Smooth muscle cell (in vitro differentiated cells): Measurements from ENCODE around the gene CCDC61. TPM values are rescaled to one million over a fixed set of nuclear protein-coding genes. Genes with fewer than 3 reads are reported as not detected.
A peak's percentile ranks its signal among the peaks of the same experiment; 100 is the strongest.

Source experiments
- DNase-seq: peaks from one replicate; lab custom pipeline; 2025; ENCODE audit not compliant: unreplicated experiment; lab: John Stamatoyannopoulos, UW
- H2AFZ ChIP-seq: fragments of 200-600 bp; sonication (generic); 2 replicates; pipeline ENCODE4 v1.6.0; 2016; ENCODE audit warnings: antibody characterized with exemption, low read depth, mild to moderate bottlenecking
- H3F3A ChIP-seq: fragments of 200-600 bp; sonication (generic); 2 replicates; pipeline ENCODE4 v1.6.0; 2017; ENCODE audit warnings: antibody characterized with exemption, low read depth
- H3K27ac ChIP-seq: fragments of 200-600 bp; sonication (generic); 2 replicates; pipeline ENCODE4 v1.5.1; 2016; ENCODE audit warnings: low read depth, mild to moderate bottlenecking
- H3K27me3 ChIP-seq: fragments of 200-600 bp; sonication (generic); 2 replicates; pipeline ENCODE4 v1.6.1; 2016; ENCODE audit warnings: low read depth, mild to moderate bottlenecking
- H3K36me3 ChIP-seq: fragments of 200-600 bp; sonication (generic); 2 replicates; pipeline ENCODE4 v1.5.1; 2016; ENCODE audit warnings: low read depth
- H3K4me1 ChIP-seq: fragments of 200-600 bp; sonication (generic); 2 replicates; pipeline ENCODE4 v1.5.1; 2016; ENCODE audit warnings: low read depth
- H3K4me2 ChIP-seq: fragments of 200-600 bp; sonication (generic); 2 replicates; pipeline ENCODE4 v1.6.0; 2016; ENCODE audit warnings: mild to moderate bottlenecking
- H3K4me3 ChIP-seq: fragments of 200-600 bp; sonication (generic); 2 replicates; pipeline ENCODE4 v1.5.1; 2016; ENCODE audit warnings: mild to moderate bottlenecking
- H3K79me2 ChIP-seq: fragments of 200-600 bp; sonication (generic); 2 replicates; pipeline ENCODE4 v1.6.0; 2016; ENCODE audit warnings: low read depth, mild to moderate bottlenecking
- H3K9ac ChIP-seq: fragments of 200-600 bp; sonication (generic); 2 replicates; pipeline ENCODE4 v1.6.0; 2016; ENCODE audit warnings: low read depth
- H3K9me3 ChIP-seq: fragments of 200-600 bp; sonication (generic); replicated peaks from 2 replicates; pipeline ENCODE4 v1.5.1; 2016; ENCODE audit warnings: low read depth
- H4K20me1 ChIP-seq: fragments of 200-600 bp; sonication (generic); 2 replicates; pipeline ENCODE4 v1.6.0; 2016; ENCODE audit warnings: low read depth
- WGBS: methylation state at CpG from one replicate; pipeline ENCODE4 v1.1.7; 2016; ENCODE audit warnings: low lambda C conversion rate; 5-methylcytosine and 5-hydroxymethylcytosine counted together
- polyA plus RNA-seq: library from polyadenylated mRNA; unstranded; fragments of >200 nt; fragmentation: Nextera tagmentation; extraction: Ambion mirVana; gene quantifications from 2 replicates; pipeline ENCODE4 v1.2.1, GENCODE V29; 2016
- total RNA-seq: library from RNA; depleted of rRNA; stranded (reverse); fragments of >200 nt; gene quantifications from 2 replicates; pipeline ENCODE4 v1.2.3, GENCODE V29; 2014
- TF ChIP-seq, protein P1 (sequence below): fragments of 200-600 bp; sonication (generic); IDR thresholded peaks from 2 replicates; pipeline ENCODE4 v1.5.1; 2017; ENCODE audit warnings: borderline replicate concordance, mild to moderate bottlenecking, antibody characterized with exemption; ENCODE audit not compliant: insufficient read depth, poor library complexity, severe bottlenecking

The CCDC61 gene
- total and polyA plus RNA-seq, 2 experiments from 2014 or later: 5.3 to 7.0 TPM

- Histone ChIP-seq H3K9me3 (no peaks in the 10 kb centered on the region), H3K9ac (no peak overlapping the region), H3K36me3 (no peaks in the 10 kb centered on the region), H3F3A (no peaks in the 10 kb centered on the region), H2AFZ (no peak overlapping the region), H3K4me3 (peak overlapping the region; percentile 40), H3K4me1 (peaks cover 9% of the 10 kb centered on the region), H3K27ac (no peak overlapping the region), H3K79me2 (no peaks in the 10 kb centered on the region), H3K4me2 (peak overlapping the region; percentile 85), H3K27me3 (no peaks in the 10 kb centered on the region), H4K20me1 (no peaks in the 10 kb centered on the region)
- TF ChIP-seq, protein P1, sequence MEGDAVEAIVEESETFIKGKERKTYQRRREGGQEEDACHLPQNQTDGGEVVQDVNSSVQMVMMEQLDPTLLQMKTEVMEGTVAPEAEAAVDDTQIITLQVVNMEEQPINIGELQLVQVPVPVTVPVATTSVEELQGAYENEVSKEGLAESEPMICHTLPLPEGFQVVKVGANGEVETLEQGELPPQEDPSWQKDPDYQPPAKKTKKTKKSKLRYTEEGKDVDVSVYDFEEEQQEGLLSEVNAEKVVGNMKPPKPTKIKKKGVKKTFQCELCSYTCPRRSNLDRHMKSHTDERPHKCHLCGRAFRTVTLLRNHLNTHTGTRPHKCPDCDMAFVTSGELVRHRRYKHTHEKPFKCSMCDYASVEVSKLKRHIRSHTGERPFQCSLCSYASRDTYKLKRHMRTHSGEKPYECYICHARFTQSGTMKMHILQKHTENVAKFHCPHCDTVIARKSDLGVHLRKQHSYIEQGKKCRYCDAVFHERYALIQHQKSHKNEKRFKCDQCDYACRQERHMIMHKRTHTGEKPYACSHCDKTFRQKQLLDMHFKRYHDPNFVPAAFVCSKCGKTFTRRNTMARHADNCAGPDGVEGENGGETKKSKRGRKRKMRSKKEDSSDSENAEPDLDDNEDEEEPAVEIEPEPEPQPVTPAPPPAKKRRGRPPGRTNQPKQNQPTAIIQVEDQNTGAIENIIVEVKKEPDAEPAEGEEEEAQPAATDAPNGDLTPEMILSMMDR: no peak
- peak; percentile 21 for DNase-seq
- WGBS: 2% methylated on average over 42 of the region's 43 CpGs
Measured at GRCh38 chr19:45952686-45953505, 42.4 kb upstream of the CCDC61 start.

DNA sequence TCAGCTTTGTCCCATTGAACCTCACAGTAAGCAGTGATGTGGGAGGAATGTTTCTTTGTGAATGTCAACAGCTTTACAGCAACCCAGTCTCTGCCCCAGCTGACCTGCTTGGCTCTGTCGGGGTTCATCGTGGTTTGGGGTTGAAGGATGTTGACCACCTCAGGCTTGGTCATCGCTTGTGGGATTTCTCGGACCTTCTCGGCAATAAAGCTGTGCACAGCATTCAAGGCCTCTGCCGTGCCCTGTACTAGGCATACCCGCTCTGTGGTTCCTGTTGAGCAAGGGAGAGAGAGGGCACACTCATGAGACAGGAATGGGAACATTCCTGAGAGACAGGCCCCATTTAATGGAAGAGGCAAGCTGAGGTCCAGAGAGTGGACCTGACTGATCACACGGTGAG is 41.6 kb upstream of the CCDC61 start:
- Histone ChIP-seq H3F3A (no peaks in the 10 kb centered on the region), H3K79me2 (no peaks in the 10 kb centered on the region), H3K4me3 (no peak overlapping the region), H3K4me2 (no peak overlapping the region), H3K27ac (no peak overlapping the region), H3K4me1 (peaks cover 9% of the 10 kb centered on the region), H3K9me3 (no peaks in the 10 kb centered on the region), H4K20me1 (no peaks in the 10 kb centered on the region), H2AFZ (no peak overlapping the region), H3K9ac (no peak overlapping the region), H3K27me3 (no peaks in the 10 kb centered on the region), H3K36me3 (no peaks in the 10 kb centered on the region)
- TF ChIP-seq, protein P1: no peak
- WGBS: 94% methylated on average over 8 of the region's 8 CpGs
- no peak for DNase-seq

- Histone ChIP-seq H3K4me2 (no peak overlapping the region), H3K79me2 (no peaks in the 10 kb centered on the region), H3K9me3 (no peaks in the 10 kb centered on the region), H3K4me1 (peaks cover 9% of the 10 kb centered on the region), H4K20me1 (no peaks in the 10 kb centered on the region), H3K36me3 (no peaks in the 10 kb centered on the region), H3K9ac (no peak overlapping the region), H3K27me3 (no peaks in the 10 kb centered on the region), H3F3A (no peaks in the 10 kb centered on the region), H2AFZ (no peak overlapping the region), H3K4me3 (no peak overlapping the region), H3K27ac (no peak overlapping the region)
- DNase-seq: no peak
- TF ChIP-seq, protein P1: no peak
- 83% methylated on average over 9 of the region's 9 CpGs for WGBS
Measured at GRCh38 chr19:45954156-45954555, 41.1 kb upstream of the CCDC61 start.
